HG03060 (cell line): ENCODE data around the gene HIGD1A.

Source experiments
- ATAC-seq: cut with Tn5 transposase; IDR thresholded peaks from one replicate; pipeline ENCODE4 v1.9.1; 2021; ENCODE audit warnings: low read depth, moderate number of reproducible peaks; ENCODE audit not compliant: unreplicated experiment

HIGD1A gene

DNA sequence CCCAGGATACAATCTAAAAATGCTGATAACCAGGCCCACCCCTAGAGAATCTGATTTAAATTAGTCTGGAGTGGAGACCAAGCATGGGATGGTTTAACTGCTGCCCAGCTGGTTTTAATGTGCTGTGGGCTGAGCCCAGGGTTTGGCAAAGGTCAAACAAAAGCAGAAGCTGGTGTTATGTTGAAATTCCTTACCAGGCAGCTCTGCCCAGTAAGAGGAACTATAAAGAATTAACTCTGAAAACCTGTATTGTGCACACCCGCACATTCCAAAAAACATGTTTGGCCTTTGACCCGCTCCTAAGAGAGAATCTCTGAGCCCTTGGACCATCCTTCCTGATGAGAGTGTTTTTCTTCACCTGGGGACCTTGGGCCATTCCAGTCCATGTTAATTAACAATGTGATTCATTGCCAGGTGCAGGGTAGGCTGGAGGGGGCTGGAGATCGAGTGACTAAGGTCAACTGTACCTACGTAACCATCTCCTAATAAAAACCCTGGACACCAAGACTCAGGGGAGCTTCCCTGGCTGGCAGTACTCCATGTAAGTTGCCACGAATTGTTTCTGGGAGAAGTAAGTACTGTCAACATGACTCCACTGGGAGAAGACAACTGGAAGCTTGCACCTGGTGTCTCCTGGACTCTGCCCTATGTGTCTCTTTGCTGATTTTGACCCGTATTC lies 42.1 kb downstream of the HIGD1A start:
- no peak for ATAC-seq

DNA sequence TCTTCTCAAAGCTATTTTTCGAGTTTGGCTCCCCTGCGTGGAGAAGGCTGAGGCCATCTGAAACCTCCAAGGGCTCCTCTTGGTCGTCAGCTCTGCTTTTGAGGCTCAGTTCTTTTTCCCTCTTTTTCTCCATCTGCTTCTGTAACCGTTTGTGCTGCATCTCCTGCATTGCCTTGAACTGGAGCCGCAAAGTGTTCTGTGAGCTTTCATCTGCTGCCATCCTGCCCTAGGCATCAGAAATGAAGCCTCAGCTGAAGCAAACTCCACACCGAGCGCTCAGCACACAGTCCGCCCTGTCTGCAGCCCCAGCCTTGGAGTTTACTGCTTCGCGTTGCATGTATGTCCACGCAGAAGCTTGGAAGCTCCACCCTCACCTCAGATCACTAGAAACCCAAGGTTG lies 46.2 kb downstream of the HIGD1A start:
- no peak for ATAC-seq

DNA sequence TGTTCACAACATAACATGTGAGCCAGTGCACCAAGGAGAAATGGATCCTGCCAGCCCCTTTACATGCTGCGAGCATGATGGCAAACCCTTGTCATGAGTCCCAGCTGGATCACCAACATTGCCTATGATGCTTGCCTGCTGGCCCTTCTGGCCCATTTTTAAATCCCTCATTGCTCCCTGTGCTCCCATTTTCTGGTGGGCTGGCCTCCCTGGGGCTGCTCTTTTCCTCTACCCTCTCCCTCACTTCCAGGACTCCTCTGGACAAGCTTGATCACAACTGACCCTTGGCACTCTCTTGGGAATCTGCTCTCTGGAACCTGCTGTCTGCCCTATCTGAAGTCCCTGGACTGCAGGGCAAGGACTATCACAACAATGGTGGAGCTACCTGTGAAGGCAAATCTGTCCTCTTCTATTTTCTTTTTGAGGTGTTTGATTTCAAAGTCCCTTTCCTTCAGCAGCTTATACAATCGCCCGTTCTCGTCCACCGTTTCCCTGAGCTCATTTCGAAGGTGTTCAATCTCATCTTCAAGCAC lies 47.5 kb downstream of the HIGD1A start:
- no peak for ATAC-seq

DNA sequence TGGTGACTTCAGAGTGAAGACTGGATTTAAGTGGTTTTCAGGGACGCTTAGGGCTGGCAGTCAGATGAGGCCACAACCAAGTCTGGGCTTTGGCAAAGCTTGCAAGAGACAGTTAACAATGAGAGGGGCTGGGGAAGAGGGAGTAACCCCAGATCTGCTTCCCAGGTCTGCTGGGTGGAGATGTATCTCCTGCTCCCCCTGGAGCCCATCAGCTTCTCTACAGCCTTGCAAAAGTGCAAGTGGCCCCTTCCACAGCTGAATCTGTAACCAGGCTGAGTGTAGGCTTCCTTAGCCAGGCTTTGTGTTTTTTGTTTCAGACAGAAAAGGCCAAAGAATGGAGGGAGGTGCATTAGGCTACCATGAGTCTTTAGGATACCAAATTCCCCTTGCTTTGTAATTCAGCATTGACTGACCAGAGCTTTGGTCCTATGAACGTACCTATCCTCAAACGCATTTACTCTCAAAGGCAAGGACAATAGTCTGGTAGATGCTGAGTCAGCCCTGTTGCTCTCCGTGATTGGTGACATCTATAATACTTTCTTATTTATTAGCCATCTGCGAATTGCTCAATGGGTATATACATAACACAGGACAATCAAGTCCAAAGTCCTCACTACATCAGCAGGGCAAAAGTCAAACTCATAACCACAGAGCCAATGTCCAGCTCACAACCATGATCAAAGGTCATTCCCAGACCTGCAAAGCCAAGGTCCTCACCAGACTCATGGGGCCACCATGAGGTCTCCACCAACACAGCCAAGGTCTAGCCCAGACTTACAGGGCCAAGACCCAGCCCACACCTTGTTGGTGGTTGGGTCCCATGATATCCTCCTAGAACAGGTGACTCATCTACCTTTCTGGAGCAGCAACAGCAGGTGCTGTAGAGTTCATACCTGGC lies 48.4 kb downstream of the HIGD1A start:
- ATAC-seq: no peak

DNA sequence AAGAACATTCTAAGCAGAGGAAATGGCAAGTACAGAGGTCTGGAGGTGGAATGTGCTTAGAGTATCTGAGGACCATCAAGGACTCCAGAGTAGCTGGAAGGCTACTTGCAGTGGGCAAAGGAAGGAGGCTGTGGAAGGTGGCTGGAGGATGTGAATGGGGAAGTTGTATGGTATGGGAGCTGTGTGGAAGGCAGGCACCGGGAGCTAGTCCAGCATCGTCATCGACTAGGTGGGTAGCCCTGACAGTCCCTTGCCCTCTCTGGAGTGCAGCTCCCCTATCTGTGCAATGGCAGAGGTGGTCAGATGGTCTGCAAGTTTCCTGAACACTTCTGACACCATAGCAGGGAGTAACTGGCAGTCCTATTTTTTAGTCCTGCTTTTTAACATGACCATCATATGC lies 50.5 kb downstream of the HIGD1A start:
- ATAC-seq: no peak

DNA sequence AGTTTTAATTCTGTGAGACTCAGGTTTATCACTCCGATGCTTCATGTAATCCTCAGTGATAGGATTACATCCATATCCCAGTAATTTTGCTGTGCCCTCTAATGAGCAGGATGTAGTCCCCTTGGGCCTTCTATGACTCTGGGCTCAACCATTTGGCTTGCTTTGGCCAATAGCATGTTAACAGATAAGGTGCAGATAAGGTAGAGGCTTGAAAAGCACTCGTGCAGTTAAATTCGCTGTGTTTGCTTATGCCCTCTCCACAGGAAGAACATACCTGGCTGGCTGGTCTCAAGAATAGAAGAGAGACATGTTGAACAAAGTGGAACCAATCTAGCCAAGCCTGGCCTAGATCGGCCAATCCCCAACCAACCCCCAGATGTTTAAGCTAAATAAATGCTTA lies 51.3 kb downstream of the HIGD1A start:
- no peak for ATAC-seq

DNA sequence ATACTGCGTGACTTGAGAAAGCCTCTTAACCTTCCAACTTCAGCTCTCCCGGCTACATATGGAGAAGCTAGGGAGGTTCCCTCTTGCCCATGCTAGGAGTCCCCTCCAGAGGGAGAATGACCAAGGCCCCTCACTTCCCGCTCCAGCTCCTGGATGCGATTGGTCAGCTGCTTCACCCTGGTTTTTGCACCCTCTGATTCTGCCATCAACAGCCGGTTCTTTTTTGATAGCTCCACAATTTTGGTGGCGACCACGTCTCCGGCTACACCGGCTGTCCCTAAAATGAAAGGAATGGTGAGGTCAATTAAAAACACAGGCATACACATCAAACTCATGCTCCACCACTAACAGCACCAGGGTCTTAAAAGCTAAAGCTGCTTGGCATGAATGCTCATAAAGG lies 51.8 kb downstream of the HIGD1A start:
- ATAC-seq: no peak

DNA sequence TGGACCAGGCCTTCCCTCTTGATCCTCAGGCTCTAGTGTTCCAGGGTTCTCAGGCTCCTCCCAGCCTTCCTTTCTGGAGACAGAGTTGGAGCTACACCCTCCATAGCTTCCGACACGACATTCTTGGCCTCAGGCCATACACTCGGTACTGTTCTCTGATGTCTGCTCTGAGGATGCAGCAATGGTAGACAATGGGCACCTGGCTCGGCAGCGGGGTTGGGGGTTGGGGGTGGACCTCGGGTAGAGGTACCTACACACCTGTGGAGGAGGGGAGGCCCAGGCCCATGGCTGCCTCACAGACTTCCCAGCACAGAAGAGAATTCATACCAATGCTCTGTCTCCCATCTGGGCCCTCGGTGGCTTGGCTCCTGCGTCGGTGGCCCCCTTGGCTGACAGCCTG lies 52.7 kb downstream of the HIGD1A start:
- no peak for ATAC-seq

DNA sequence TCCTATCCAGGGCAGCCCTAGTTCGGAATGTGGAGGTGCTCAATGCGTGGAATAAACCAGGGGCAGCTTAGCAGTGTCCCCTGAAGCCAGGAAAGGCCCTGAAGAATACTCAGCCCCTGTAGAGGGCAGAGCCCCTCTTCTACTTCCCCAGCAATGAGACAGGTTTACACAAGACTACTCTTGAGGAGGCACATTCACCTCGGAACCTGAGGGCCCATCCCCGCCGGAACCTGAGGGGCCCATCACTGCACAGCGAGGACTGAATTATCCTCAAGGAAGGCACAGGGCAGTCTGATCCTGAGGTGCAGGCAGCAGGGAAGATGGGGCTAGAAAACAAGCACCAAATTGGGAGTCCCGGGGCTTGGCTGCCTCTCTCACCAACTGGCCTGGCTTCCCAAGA lies 53.5 kb downstream of the HIGD1A start:
- ATAC-seq: no peak

DNA sequence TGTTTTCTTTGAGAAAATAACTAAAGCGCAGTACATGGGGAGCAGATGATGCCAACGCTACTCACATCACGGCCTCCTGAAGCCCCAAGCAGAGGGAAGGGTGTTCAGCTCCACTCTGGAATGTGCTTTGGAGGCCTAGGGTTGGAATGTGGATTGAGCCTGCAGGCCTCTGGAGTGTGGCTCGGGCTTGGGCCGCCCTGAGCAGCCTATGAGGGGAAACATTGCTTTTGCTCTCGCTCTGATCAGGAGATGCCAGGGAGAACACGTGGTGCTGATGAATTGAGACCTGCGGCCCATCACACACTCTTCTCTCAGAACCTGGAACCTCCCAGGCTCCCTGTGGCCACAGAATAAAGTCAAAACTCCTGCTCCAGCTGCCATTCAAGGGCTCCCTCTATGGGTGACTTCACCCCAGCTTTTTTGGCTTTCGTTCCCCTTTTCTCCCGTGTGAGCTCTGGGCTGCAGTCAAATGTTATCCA lies 54.5 kb downstream of the HIGD1A start:
- ATAC-seq: no peak

DNA sequence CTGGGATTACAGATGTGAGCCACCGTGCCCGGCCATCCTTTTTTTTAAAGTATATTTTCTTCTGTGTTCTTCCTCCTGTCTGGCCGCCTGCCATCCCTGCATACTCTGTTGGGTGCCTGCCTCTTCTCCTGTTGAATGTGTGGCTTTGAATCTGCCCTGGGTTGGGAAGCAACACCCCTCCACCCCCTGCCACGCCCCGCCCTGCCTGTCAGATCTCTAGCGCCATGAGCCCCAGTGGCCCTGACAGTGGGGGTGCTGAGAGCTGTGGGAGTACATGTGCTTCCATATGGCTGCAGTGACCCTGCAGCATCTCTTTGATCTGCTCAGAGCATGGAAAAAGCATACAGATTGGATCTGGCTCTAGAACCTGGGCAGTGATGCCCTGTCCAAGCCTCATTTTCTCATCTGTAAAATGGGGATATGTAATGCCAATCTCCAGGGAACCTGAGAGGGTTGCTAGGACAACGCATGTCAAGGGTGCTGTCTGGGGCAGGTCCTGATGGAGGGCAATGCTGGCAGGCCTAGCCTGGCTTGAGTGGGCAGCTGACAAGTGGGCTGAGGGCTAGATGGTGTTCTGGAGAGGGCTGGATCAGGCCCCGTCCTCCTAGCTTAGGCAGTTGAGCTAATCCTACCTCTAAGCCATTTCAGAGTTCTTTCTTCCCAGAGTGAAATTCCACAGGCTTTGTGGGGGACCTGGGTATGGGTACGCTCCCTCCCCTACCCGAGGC lies 55.1 kb downstream of the HIGD1A start:
- no peak for ATAC-seq

DNA sequence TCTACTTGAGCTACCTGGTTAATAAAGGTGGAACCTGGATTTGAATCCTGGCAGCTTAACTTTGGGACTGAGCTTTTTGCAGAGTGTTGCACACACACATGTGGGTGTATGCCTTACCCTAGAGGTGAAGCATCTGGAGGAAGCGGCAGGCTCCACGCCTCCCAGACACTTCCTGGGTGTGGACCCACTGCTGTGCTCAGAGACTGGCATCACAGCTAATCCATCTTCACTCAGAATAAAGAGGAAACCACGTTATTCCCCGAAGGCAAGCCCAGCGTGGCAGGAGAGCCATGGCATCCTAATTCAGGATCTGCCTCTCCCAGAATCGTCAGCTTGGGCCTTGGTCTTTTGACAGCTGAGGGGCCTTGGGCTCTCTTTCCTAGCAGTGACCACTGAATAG lies 56.7 kb downstream of the HIGD1A start:
- no peak for ATAC-seq

DNA sequence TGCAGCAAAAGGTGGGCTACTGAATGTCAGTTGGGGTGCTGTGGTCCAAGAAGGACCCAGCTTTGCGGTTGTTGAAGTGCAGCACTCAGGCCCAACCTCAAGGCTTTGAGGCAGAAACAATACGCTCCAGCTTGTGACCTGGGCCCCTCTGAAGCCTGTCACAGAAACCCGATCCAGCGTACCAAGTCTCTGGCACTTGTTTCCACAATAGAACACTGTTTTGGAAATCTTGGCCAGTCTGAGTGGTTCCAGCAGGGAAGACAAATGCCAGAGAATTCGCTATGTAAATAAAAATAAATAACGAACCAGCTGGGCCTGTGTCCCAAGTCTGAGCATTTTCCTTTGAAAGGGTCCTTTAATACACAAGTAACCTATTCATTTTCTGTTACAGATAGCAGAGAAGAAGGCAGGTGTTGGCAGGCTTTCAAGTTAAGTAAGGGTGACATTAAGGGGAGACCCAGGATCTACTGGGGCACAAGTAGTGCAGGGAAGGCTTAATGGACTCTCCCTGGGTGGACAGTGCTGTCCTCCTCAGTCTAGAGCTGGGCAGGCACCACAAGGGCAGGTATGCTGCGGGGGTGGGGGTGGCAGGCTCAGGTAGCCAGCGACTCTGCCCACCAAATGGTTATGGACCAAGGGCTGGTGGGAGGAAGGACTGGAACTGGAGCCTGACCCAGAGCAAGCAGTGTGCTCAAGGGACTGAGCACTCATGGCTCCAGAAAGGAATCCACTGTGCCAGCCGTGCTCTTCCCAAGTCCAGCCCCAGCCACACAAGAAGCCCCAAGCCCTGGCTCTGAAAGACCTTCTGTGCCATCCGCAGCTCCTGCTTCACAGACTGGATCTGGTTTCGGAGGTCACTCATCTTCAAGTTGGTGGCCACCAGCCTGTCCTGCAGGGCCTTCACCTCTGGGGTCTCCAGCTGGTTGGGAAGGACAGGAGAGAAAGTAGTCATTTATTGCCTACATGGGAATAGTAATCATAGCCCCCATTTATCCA lies 57.5 kb downstream of the HIGD1A start:
- ATAC-seq: no peak

DNA sequence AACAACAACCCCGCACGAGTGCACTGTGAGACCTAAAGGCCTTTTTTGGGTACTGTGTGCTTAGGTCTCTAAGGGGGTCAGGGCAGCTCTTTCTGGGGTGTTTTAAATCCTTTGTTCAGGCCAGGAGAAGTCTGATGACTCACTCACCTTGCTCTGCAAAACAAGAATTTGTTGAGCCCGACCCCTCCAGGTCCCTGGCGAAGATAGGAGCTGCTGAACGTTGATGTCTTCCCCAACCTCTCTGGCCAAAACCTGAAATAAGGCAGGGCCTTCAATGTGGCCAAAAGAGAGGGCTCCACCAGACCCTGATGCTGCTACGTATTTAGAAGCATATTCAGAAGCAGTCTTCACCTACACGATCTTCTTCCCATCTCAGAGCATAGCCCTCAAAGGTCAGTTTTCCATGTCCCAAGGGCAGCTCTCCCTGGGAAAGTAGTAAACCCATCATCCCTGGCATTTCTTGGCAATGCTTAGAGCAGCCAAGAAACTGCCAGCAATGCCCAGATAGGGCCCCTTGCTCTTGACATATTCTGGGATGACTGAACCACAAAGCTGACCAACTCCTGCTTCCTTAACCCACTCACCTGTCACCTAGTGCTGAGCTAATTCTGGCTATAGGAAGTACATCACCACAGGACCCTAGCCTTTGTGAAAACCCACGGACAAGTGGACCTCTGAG lies 58.4 kb downstream of the HIGD1A start:
- no peak for ATAC-seq

DNA sequence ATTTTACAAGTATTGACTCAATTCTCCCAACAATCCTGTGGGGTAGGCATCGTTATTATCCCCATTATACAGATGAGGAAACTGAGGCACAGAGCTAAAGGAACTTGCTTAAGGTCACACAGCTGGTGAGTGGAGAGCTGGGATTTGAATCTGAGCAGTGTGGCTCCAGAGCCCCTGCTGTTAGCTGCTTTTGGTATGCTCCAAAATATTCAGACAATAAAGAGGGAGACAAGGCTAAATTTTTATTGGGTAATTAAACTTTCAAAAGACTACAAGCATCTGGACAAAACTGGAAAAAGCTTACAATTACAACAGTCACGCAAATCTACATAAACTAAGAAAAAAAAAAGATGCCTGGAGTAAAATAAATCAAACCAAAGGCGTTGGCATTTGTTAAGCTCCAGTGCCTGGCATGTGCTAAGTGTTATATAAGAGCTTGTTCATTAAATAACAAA lies 59.0 kb downstream of the HIGD1A start:
- ATAC-seq: no peak

DNA sequence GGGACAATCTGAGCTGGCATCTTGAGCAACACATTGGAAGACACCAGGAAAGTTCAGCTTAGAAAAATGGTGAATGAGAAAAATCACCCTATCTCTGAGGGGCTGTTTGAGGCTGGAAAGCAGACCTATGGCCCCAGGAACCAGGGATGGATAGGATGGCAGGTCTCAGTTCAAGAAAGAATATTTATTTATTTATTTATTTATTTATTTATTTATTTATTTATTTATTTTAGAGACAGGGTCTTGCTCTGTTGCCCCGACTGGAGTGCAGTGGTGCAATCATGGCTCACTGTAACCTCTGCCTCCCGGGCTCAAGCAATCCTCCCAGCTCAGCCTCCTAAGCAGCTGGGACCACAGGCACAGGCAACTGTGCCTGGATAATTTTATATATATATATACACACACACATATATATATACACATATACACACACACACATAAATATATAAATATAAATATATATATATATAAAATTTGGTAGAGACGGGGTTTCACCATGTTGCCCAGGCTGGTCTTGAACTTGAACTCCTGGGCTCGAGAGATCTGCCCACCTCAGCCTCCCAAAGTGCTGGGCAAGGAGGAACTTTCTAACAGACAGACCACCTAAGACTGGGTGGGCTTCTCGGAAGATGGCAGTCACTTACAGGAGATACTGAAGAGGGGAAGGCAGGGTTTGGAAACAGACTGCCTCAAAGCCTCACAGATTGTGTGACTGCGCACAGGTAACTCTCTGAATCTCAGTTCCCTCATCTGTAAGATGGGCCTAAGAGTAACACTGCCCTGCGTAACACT lies 60.9 kb downstream of the HIGD1A start:
- ATAC-seq: no peak

DNA sequence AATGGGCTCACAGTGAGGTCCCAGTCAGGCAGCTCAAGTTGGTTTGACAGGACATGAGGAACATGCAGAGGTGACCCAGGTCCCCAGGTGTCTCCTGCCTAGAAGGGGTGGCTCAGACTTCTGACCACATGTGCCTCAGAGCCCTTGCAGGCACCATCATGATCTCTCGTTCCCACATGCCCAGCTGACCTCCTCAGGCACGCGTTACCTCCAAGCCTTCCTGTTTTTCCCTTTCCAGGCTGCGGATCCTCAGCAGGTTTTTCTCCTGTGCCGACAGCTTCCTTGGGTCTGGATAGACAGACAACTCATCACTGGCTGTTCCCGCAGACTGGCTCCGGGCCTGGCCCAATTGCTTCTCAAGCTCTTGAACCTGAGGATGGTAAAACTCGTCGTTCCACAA lies 61.6 kb downstream of the HIGD1A start:
- ATAC-seq: no peak

DNA sequence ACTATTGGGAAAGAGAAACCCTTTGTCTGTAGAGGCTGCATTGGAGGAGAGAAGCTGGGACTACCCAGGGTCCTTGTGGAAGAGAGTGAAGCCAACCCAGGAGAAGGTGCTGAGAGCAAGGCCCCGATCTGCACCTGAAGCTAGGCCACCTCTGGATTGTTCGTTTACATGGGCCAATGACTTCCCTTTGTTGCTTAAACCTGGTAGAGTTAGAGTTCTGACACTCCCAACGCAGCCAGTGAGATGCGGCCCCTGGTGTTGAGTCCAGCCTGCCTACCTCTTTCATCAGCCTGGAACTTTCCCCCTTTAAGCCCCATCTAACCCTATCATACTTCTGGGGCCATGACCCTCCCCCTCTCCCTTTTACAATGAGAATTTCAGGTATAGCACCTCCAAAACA lies 62.0 kb downstream of the HIGD1A start:
- ATAC-seq: no peak
